ENCODE results near the gene CNTD1.

CNTD1 gene

GRCh38 chr17:42760652-42761581 lies 37.7 kb upstream of the CNTD1 start, which contains the start of gene RAMP2:
TSS of gene RAMP2 (plus strand) at chr17:42761227. CDS start at chr17:42761262, 35 bp downstream.
- TF ChIP-seq, protein P1, sequence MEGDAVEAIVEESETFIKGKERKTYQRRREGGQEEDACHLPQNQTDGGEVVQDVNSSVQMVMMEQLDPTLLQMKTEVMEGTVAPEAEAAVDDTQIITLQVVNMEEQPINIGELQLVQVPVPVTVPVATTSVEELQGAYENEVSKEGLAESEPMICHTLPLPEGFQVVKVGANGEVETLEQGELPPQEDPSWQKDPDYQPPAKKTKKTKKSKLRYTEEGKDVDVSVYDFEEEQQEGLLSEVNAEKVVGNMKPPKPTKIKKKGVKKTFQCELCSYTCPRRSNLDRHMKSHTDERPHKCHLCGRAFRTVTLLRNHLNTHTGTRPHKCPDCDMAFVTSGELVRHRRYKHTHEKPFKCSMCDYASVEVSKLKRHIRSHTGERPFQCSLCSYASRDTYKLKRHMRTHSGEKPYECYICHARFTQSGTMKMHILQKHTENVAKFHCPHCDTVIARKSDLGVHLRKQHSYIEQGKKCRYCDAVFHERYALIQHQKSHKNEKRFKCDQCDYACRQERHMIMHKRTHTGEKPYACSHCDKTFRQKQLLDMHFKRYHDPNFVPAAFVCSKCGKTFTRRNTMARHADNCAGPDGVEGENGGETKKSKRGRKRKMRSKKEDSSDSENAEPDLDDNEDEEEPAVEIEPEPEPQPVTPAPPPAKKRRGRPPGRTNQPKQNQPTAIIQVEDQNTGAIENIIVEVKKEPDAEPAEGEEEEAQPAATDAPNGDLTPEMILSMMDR (IDR thresholded peaks at IDR 0.05) = no peak

- TF ChIP-seq, protein P1 (IDR thresholded peaks at IDR 0.05) = no peak
Measured at GRCh38 chr17:42761638-42762037, 37.0 kb upstream of the CNTD1 start.

DNA sequence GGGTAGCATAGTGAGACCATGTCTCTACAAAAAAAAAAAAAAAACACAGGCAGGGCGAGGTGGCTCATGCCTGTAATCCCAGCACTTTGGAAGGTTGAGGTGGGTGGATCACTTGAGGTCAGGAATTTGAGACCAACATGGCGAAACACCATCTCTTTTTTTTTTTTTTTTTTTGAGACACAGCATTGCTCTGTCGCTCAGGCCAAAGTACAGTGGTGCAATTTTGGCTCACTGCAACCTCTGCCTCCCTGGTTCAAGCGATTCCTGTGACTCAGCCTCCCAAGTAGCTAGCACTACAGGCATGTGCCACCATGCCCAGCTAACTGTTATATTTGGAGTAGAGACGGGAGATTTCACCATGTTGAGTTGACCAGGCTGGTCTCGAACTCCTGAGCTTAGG lies 32.5 kb upstream of the CNTD1 start:
- TF ChIP-seq, protein P1 (IDR thresholded peaks at IDR 0.05) = no peak

DNA sequence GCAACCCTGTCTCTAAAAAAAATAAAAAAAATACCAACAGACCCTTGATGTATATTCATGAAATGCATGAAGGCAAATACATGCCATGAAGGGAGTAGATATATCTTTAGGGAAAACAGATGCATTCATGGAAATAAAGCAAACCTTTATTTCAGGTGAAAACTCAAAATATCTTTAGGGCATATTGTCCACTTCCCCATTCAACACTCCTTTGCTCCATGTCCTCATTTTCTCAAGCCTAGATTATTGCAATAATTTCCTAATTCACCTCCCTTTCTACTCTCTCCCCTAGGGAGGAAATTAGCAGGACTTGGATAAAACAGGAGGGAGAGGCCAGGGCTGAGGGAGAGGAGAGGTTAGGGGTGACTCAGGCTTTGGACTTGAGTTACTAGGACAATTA lies 31.1 kb upstream of the CNTD1 start:
- TF ChIP-seq, protein P1 (IDR thresholded peaks at IDR 0.05) = no peak

GRCh38 chr17:42772945-42773289 lies 25.7 kb upstream of the CNTD1 start:
- TF ChIP-seq, protein P1 (IDR thresholded peaks at IDR 0.05) = no peak

DNA sequence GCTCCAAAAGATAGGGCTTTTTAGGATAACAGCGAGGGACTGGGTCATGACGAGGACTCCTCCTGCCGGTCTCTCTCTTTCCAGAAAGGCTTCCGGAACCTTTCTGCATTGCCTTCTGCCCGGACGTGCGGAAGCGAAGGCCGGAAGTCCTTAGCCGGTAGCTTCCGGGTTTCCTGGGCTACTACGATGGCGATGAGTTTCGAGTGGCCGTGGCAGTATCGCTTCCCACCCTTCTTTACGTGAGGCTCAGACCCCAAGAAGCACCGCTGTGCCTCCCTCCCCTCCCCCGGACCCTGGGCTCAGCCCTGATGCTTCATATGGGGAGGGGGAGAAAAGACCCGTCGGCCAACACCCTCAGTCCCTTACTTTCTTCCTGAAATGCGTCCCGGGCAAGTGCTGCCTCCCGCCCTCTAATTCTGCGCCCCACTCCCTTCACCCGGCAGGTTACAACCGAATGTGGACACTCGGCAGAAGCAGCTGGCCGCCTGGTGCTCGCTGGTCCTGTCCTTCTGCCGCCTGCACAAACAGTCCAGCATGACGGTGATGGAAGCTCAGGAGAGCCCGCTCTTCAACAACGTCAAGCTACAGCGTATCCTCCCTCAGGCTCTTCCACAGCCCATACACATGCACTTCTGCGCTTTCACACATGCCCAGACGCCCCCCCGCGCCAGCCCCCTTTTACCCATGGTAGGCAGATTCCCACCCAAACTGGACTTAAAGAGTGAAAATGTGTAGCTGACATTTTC lies 25.2 kb upstream of the CNTD1 start, which contains the start of gene VPS25:
TSS of gene VPS25 (plus strand) at position 160 of the 746 bp plus-strand sequence. CDS start at position 187, 27 bp downstream.
- TF ChIP-seq, protein P1 (IDR thresholded peaks at IDR 0.05) = no peak

DNA sequence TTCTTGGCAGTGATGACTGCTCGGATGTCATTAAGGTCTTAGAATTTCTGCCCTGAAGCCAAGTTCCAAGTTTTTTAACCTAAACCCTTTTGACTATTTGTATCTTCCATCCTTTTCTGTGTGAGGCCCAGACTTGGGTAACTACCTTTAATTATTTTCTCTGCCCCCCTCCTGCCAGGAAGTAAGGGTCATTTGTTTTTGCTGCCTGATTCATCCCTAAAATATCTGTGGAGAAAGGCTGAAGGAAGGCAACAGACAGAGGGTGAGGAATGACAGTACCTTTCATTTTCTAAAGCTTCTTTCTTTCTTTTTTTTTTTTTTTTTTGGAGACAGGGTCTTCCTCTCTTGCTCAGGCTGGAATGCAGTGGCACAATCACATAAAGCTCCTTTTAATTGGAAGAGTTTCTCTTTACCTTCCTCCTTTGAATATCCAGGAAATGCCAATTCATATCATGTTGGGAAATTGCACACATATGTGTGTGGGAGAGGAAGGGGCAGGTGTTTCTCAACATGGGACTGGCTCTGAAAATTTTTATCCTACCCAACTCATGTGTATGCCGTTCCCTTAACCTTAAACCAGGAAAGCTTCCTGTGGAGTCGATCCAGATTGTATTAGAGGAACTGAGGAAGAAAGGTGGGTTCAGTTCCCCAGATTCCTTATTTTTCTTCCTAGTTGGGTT lies 24.5 kb upstream of the CNTD1 start:
- TF ChIP-seq, protein P1 (IDR thresholded peaks at IDR 0.05) = no peak
